Measurements from ENCODE around the gene SLC36A4.
A peak's percentile ranks its signal among the peaks of the same experiment; 100 is the strongest.

Gene SLC36A4

DNA sequence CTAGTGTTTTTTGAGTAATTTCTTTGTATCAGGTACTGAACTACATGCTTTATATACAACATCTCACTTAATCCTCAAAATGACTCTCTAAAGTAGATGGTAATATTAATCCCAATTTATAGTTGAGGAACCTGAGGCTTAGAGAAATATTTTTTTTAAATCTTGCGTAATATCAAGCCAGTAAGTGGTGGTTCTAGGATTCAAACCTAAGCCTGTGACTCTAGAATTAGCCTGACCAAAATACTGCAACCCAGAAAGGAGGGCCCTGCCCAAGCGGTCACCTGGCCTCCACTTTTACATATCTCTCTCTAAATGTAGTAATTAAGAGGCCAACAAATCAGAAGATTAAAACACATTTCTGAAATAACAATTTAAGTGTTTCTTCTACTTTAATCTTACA, 28.6 kb downstream of the SLC36A4 start:
- Histone ChIP-seq H2BK5ac (ENCODE audit: low read depth, low read length, poor library complexity, severe bottlenecking) (no peak overlapping the region), H2BK12ac (ENCODE audit: low read length in 2 of 2) (no peak overlapping the region), H3K23ac (ENCODE audit: low read length in 2 of 2) (no peak overlapping the region), H3K9ac (ENCODE audit: low read length) (peak overlapping the region; percentile 15), H4K8ac (ENCODE audit: low read length) (no peak overlapping the region), H3K4me1 (ENCODE audit: control insufficient read depth, insufficient read depth, low read depth, low read length) (no peaks in the 10 kb centered on the region), H2AK5ac (ENCODE audit: low read length, severe bottlenecking) (no peak overlapping the region), H2AFZ (ENCODE audit: low read depth, low read length) (no peak overlapping the region), H3K4me2 (ENCODE audit: low read length, poor library complexity, severe bottlenecking) (no peak overlapping the region), H3K4me3 (ENCODE audit: insufficient read depth in 1 of 2, low read depth in 1 of 2, low read length in 2 of 2) (no peak overlapping the region), H3K18ac (ENCODE audit: low read depth in 1 of 2, low read length in 2 of 2) (no peak overlapping the region), H3K36me3 (ENCODE audit: control insufficient read depth in 1 of 2, insufficient read depth in 2 of 2, low read depth in 1 of 2, low read length in 2 of 2) (peaks cover 0 to 32% of the 10 kb centered on the region in 2 experiments), H3K27me3 (ENCODE audit: control insufficient read depth in 1 of 2, insufficient read depth in 1 of 2, low read length in 2 of 2) (no peaks in the 10 kb centered on the region), H3K79me1 (replicated peaks; ENCODE audit: low read length, poor library complexity, severe bottlenecking) (peaks cover 1% of the 10 kb centered on the region), H4K91ac (ENCODE audit: low read length) (no peak overlapping the region), H2BK15ac (ENCODE audit: low read depth, poor library complexity, severe bottlenecking) (no peak overlapping the region), H3K14ac (ENCODE audit: low read length in 2 of 2) (no peak overlapping the region), H3K4ac (ENCODE audit: low read depth in 1 of 2, low read length in 2 of 2) (no peak overlapping the region), H2BK120ac (ENCODE audit: low read depth, low read length) (no peak overlapping the region), H3K27ac (ENCODE audit: low read length, poor library complexity, severe bottlenecking) (no peak overlapping the region), H3K9me3 (ENCODE audit: control insufficient read depth, low read length) (no peaks in the 10 kb centered on the region)
- WGBS: 100% methylated on average over 1 of the region's 2 CpGs
- no peak for DNase-seq

DNA sequence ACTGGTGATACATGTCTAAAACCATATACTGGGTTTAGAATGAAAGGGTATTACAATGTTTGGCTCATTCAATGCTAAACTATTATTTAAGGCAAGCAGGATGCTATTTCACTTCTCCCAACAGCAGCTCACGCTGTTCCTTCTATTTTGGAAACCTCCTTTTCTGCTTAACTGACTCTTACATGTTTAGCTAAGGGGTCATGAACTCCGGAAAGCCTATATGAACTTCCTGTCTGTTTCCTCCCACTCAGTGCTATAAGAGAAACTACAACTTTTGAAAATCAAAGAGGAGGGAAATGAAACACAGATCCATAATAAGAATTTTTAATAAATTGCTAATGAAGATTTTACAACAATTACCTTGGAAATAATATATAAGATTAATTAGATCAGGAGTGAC, 30.9 kb downstream of the SLC36A4 start:
- Histone ChIP-seq H3K9ac (ENCODE audit: low read length) (no peak overlapping the region), H2BK120ac (ENCODE audit: low read depth, low read length) (no peak overlapping the region)
- 44% methylated on average over 1 of the region's 2 CpGs for WGBS

DNA sequence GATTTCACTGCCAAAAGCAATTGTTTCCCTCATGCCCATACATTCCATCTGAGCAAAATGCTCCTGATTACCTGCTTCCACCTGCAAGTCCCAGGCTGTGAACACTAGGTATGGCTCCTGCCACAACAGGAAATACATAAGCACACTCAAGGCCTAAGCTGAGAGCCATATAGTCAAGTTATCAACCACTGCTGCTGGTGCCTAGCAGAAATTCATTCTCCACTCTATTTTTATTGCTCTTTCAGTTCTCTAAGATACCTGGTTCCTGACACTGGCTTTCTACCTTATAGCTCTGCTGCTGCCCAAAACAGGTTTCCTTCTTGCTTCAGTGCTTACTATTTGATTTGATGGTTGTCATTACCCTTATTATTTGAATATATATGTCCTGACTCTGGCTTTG, 31.6 kb downstream of the SLC36A4 start:
- no peak overlapping the region for H3K18ac ChIP-seq (ENCODE audit: low read depth in 1 of 2, low read length in 2 of 2)
- H3K4me3 ChIP-seq (ENCODE audit: insufficient read depth in 1 of 2, low read depth in 1 of 2, low read length in 2 of 2): no peak overlapping the region
- H3K27ac ChIP-seq (ENCODE audit: low read length, poor library complexity, severe bottlenecking): no peak overlapping the region
- no peak overlapping the region for H3K14ac ChIP-seq (ENCODE audit: low read length in 2 of 2)
- no peaks in the 10 kb centered on the region for H3K4me1 ChIP-seq (ENCODE audit: control insufficient read depth, insufficient read depth, low read depth, low read length)
- no peak overlapping the region for H2BK15ac ChIP-seq (ENCODE audit: low read depth, poor library complexity, severe bottlenecking)
- no peak overlapping the region for H3K23ac ChIP-seq (ENCODE audit: low read length in 2 of 2)
- H2BK5ac ChIP-seq (ENCODE audit: low read depth, low read length, poor library complexity, severe bottlenecking): no peak overlapping the region
- no peaks in the 10 kb centered on the region for H3K27me3 ChIP-seq (ENCODE audit: control insufficient read depth in 1 of 2, insufficient read depth in 1 of 2, low read length in 2 of 2)
- H2AFZ ChIP-seq (ENCODE audit: low read depth, low read length): no peak overlapping the region
- no peak overlapping the region for H3K4ac ChIP-seq (ENCODE audit: low read depth in 1 of 2, low read length in 2 of 2)
- H4K91ac ChIP-seq (ENCODE audit: low read length): no peak overlapping the region
- no peak overlapping the region for H3K9ac ChIP-seq (ENCODE audit: low read length)
- H3K4me2 ChIP-seq (ENCODE audit: low read length, poor library complexity, severe bottlenecking): no peak overlapping the region
- H3K36me3 ChIP-seq (ENCODE audit: control insufficient read depth in 1 of 2, insufficient read depth in 2 of 2, low read depth in 1 of 2, low read length in 2 of 2): peaks cover 0 to 55% of the 10 kb centered on the region in 2 experiments
- no peak overlapping the region for H2BK120ac ChIP-seq (ENCODE audit: low read depth, low read length)
- H4K8ac ChIP-seq (ENCODE audit: low read length): no peak overlapping the region
- H3K79me1 ChIP-seq (replicated peaks; ENCODE audit: low read length, poor library complexity, severe bottlenecking): peaks cover 1% of the 10 kb centered on the region
- no peak overlapping the region for H2AK5ac ChIP-seq (ENCODE audit: low read length, severe bottlenecking)
- H2BK12ac ChIP-seq (ENCODE audit: low read length in 2 of 2): no peak overlapping the region
- no peak for DNase-seq
- H3K9me3 ChIP-seq (ENCODE audit: control insufficient read depth, low read length): no peaks in the 10 kb centered on the region

More for the DNA sequence above, 30.9 kb downstream of the SLC36A4 start:
- Histone ChIP-seq H3K4ac (ENCODE audit: low read depth in 1 of 2, low read length in 2 of 2) (no peak overlapping the region), H2AK5ac (ENCODE audit: low read length, severe bottlenecking) (no peak overlapping the region), H2BK12ac (ENCODE audit: low read length in 2 of 2) (no peak overlapping the region), H3K4me3 (ENCODE audit: insufficient read depth in 1 of 2, low read depth in 1 of 2, low read length in 2 of 2) (no peak overlapping the region), H3K23ac (ENCODE audit: low read length in 2 of 2) (no peak overlapping the region), H3K79me1 (replicated peaks; ENCODE audit: low read length, poor library complexity, severe bottlenecking) (peaks cover 1% of the 10 kb centered on the region), H3K9me3 (ENCODE audit: control insufficient read depth, low read length) (no peaks in the 10 kb centered on the region), H3K4me1 (ENCODE audit: control insufficient read depth, insufficient read depth, low read depth, low read length) (no peaks in the 10 kb centered on the region), H2AFZ (ENCODE audit: low read depth, low read length) (no peak overlapping the region), H4K91ac (ENCODE audit: low read length) (no peak overlapping the region), H3K27me3 (ENCODE audit: control insufficient read depth in 1 of 2, insufficient read depth in 1 of 2, low read length in 2 of 2) (no peaks in the 10 kb centered on the region), H3K14ac (ENCODE audit: low read length in 2 of 2) (no peak overlapping the region), H3K27ac (ENCODE audit: low read length, poor library complexity, severe bottlenecking) (no peak overlapping the region), H3K18ac (ENCODE audit: low read depth in 1 of 2, low read length in 2 of 2) (no peak overlapping the region), H2BK5ac (ENCODE audit: low read depth, low read length, poor library complexity, severe bottlenecking) (no peak overlapping the region), H3K4me2 (ENCODE audit: low read length, poor library complexity, severe bottlenecking) (no peak overlapping the region), H2BK15ac (ENCODE audit: low read depth, poor library complexity, severe bottlenecking) (no peak overlapping the region), H3K36me3 (ENCODE audit: control insufficient read depth in 1 of 2, insufficient read depth in 2 of 2, low read depth in 1 of 2, low read length in 2 of 2) (peaks cover 0 to 49% of the 10 kb centered on the region in 2 experiments), H4K8ac (ENCODE audit: low read length) (no peak overlapping the region)
- DNase-seq: no peak

DNA sequence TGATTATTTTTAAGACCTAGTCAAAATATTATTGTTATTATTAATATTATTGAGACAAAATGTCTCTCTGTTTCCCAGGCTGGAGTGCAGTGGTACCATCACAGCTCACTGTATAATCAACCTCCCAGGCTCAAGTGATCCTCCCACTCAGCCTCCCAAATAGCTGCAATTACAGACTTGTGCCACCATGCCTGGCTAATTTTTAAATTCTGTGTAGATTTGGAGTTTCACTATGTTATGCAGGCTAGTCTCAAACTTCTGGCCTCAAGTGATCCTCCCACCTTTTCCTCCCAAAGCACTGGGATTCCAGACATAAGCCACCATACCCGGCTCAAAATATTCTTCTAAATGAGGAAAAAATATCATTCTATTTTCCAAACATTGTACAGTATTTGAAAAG, 37.0 kb downstream of the SLC36A4 start:
- Histone ChIP-seq H4K8ac (ENCODE audit: low read length) (no peak overlapping the region), H2BK15ac (ENCODE audit: low read depth, poor library complexity, severe bottlenecking) (no peak overlapping the region), H2BK120ac (ENCODE audit: low read depth, low read length) (no peak overlapping the region), H2AK5ac (ENCODE audit: low read length, severe bottlenecking) (no peak overlapping the region), H3K9me3 (ENCODE audit: control insufficient read depth, low read length) (no peaks in the 10 kb centered on the region), H2BK12ac (ENCODE audit: low read length in 2 of 2) (no peak overlapping the region), H2BK5ac (ENCODE audit: low read depth, low read length, poor library complexity, severe bottlenecking) (no peak overlapping the region), H3K27me3 (ENCODE audit: control insufficient read depth in 1 of 2, insufficient read depth in 1 of 2, low read length in 2 of 2) (no peaks in the 10 kb centered on the region), H3K14ac (ENCODE audit: low read length in 2 of 2) (no peak overlapping the region), H3K18ac (ENCODE audit: low read depth in 1 of 2, low read length in 2 of 2) (no peak overlapping the region), H3K79me1 (replicated peaks; ENCODE audit: low read length, poor library complexity, severe bottlenecking) (no peaks in the 10 kb centered on the region), H3K9ac (ENCODE audit: low read length) (no peak overlapping the region), H3K4me3 (ENCODE audit: insufficient read depth in 1 of 2, low read depth in 1 of 2, low read length in 2 of 2) (no peak overlapping the region), H3K36me3 (ENCODE audit: control insufficient read depth in 1 of 2, insufficient read depth in 2 of 2, low read depth in 1 of 2, low read length in 2 of 2) (peaks cover 0 to 72% of the 10 kb centered on the region in 2 experiments), H2AFZ (ENCODE audit: low read depth, low read length) (no peak overlapping the region), H3K4ac (ENCODE audit: low read depth in 1 of 2, low read length in 2 of 2) (no peak overlapping the region), H3K4me2 (ENCODE audit: low read length, poor library complexity, severe bottlenecking) (no peak overlapping the region), H4K91ac (ENCODE audit: low read length) (no peak overlapping the region), H3K23ac (ENCODE audit: low read length in 2 of 2) (no peak overlapping the region), H3K27ac (ENCODE audit: low read length, poor library complexity, severe bottlenecking) (no peak overlapping the region), H3K4me1 (ENCODE audit: control insufficient read depth, insufficient read depth, low read depth, low read length) (no peaks in the 10 kb centered on the region)
- WGBS: no CpG with 5 or more reads among the region's 1 CpG
- no peak for DNase-seq
